ENCODE results near the gene PRCD.

The PRCD gene

GRCh38 chr17:76586741-76587487, 47.1 kb downstream of the PRCD start:
- Histone ChIP-seq H3K9me3 (ENCODE audit: insufficient read depth, low read length, severe bottlenecking) (no peaks in the 10 kb centered on the region), H3K79me2 (ENCODE audit: insufficient read depth, low read length) (no peaks in the 10 kb centered on the region), H3K4me2 (ENCODE audit: insufficient read depth, low read length) (no peak overlapping the region), H2AFZ (ENCODE audit: low read depth, low read length) (no peak overlapping the region), H3K36me3 (ENCODE audit: insufficient read depth, low read length) (no peaks in the 10 kb centered on the region), H4K20me1 (ENCODE audit: insufficient read depth, low read length) (peaks cover 4% of the 10 kb centered on the region; the same call in 1 of the 2 replicates), H3K27ac (ENCODE audit: low read length) (no peak overlapping the region), H3K9ac (ENCODE audit: low read depth, low read length) (no peak overlapping the region), H3K27me3 (ENCODE audit: insufficient read depth, low read length, poor library complexity) (peaks cover 44% of the 10 kb centered on the region), H3K4me1 (ENCODE audit: insufficient read depth, low read length) (no peaks in the 10 kb centered on the region), H3K4me3 (ENCODE audit: low read depth in 1 of 2, low read length in 2 of 2) (no peak overlapping the region)
- peak; percentile 45; the same call in 1 of the 3 replicates for ATAC-seq (ENCODE audit: insufficient read depth, low read depth)
- TF ChIP-seq, protein P1, sequence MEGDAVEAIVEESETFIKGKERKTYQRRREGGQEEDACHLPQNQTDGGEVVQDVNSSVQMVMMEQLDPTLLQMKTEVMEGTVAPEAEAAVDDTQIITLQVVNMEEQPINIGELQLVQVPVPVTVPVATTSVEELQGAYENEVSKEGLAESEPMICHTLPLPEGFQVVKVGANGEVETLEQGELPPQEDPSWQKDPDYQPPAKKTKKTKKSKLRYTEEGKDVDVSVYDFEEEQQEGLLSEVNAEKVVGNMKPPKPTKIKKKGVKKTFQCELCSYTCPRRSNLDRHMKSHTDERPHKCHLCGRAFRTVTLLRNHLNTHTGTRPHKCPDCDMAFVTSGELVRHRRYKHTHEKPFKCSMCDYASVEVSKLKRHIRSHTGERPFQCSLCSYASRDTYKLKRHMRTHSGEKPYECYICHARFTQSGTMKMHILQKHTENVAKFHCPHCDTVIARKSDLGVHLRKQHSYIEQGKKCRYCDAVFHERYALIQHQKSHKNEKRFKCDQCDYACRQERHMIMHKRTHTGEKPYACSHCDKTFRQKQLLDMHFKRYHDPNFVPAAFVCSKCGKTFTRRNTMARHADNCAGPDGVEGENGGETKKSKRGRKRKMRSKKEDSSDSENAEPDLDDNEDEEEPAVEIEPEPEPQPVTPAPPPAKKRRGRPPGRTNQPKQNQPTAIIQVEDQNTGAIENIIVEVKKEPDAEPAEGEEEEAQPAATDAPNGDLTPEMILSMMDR (IDR thresholded peaks at IDR 0.05; ENCODE audit: borderline replicate concordance, extremely low read depth, low read length, poor library complexity, severe bottlenecking), result no peak
- no peak for TF ChIP-seq EZH2 (IDR thresholded peaks at IDR 0.05; ENCODE audit: borderline replicate concordance, low read depth, low read length, severe bottlenecking)
- no peak for DNase-seq

DNA sequence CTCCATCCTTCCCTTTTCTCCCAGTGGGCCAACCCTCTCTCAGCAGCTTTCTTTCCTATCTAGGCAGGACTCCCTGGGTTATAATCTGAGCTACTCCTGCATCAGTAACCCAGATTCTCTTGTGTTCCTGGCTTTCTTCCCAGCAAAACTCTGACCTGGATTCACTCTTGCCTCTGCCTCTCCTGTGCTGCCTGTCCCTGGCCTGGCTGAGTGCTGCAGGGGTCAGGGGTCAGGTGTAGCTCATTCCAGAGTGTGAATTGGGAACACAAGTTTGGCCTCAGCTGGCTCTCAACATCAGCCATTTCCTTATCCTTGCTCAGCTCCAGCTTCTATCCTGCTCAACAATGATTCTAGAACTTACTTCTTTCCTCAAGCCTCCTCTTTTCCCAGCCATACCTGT, 48.3 kb downstream of the PRCD start:
- ATAC-seq (ENCODE audit: insufficient read depth, low read depth), result no peak
- Histone ChIP-seq H2AFZ (ENCODE audit: low read depth, low read length) (no peak overlapping the region), H3K9ac (ENCODE audit: low read depth, low read length) (no peak overlapping the region), H3K4me2 (ENCODE audit: insufficient read depth, low read length) (no peak overlapping the region), H3K36me3 (ENCODE audit: insufficient read depth, low read length) (no peaks in the 10 kb centered on the region), H3K79me2 (ENCODE audit: insufficient read depth, low read length) (no peaks in the 10 kb centered on the region), H3K4me1 (ENCODE audit: insufficient read depth, low read length) (no peaks in the 10 kb centered on the region), H4K20me1 (ENCODE audit: insufficient read depth, low read length) (peaks cover 4% of the 10 kb centered on the region; the same call in 1 of the 2 replicates), H3K4me3 (ENCODE audit: low read depth in 1 of 2, low read length in 2 of 2) (no peak overlapping the region), H3K9me3 (ENCODE audit: insufficient read depth, low read length, severe bottlenecking) (no peaks in the 10 kb centered on the region), H3K27me3 (ENCODE audit: insufficient read depth, low read length, poor library complexity) (peaks cover 44% of the 10 kb centered on the region), H3K27ac (ENCODE audit: low read length) (no peak overlapping the region)
- no peak for DNase-seq
- no peak for TF ChIP-seq EZH2 (IDR thresholded peaks at IDR 0.05; ENCODE audit: borderline replicate concordance, low read depth, low read length, severe bottlenecking)
- TF ChIP-seq, protein P1 (IDR thresholded peaks at IDR 0.05; ENCODE audit: borderline replicate concordance, extremely low read depth, low read length, poor library complexity, severe bottlenecking), result no peak

- no peaks in the 10 kb centered on the region for H3K79me2 ChIP-seq (ENCODE audit: insufficient read depth, low read length)
- no peak overlapping the region for H3K27ac ChIP-seq (ENCODE audit: low read length)
- H3K9me3 ChIP-seq (ENCODE audit: insufficient read depth, low read length, severe bottlenecking), result no peaks in the 10 kb centered on the region
- H3K36me3 ChIP-seq (ENCODE audit: insufficient read depth, low read length), result no peaks in the 10 kb centered on the region
- DNase-seq, result no peak
- peaks cover 3% of the 10 kb centered on the region for H3K27me3 ChIP-seq (ENCODE audit: insufficient read depth, low read length, poor library complexity)
- no peak overlapping the region for H3K4me3 ChIP-seq (ENCODE audit: low read depth in 1 of 2, low read length in 2 of 2)
- no peak overlapping the region for H3K9ac ChIP-seq (ENCODE audit: low read depth, low read length)
- TF ChIP-seq, protein P1 (IDR thresholded peaks at IDR 0.05; ENCODE audit: borderline replicate concordance, extremely low read depth, low read length, poor library complexity, severe bottlenecking), result no peak
- TF ChIP-seq EZH2 (IDR thresholded peaks at IDR 0.05; ENCODE audit: borderline replicate concordance, low read depth, low read length, severe bottlenecking), result no peak
- no peak overlapping the region for H3K4me2 ChIP-seq (ENCODE audit: insufficient read depth, low read length)
- ATAC-seq (ENCODE audit: insufficient read depth, low read depth), result no peak
- H3K4me1 ChIP-seq (ENCODE audit: insufficient read depth, low read length), result no peaks in the 10 kb centered on the region
- H4K20me1 ChIP-seq (ENCODE audit: insufficient read depth, low read length), result no peaks in the 10 kb centered on the region
- no peak overlapping the region for H2AFZ ChIP-seq (ENCODE audit: low read depth, low read length)
Measured at GRCh38 chr17:76593384-76593826, 53.6 kb downstream of the PRCD start.

Data from DND-41 (cell line).